ENCODE measurements around the gene TAF1L. TPM values are rescaled to one million over a fixed set of nuclear protein-coding genes. Genes with fewer than 3 reads are reported as not detected.

Gene TAF1L
- under 1 TPM in 1 of 4 donors, not detected in 3; 0.17 TPM for total RNA-seq

- TF ChIP-seq CTCF (IDR thresholded peaks at IDR 0.05; ENCODE audit: low read depth): no peak
These were observed at the start of gene TAF1L for GRCh38 chr9:32635362-32635761. TSS of gene TAF1L (minus strand) at chr9:32635669. CDS start at chr9:32635579, 90 bp downstream.

GRCh38 chr9:32681751-32682150 lies 46.3 kb upstream of the TAF1L start:
- TF ChIP-seq CTCF (IDR thresholded peaks at IDR 0.05; ENCODE audit: low read depth): no peak

- TF ChIP-seq CTCF (IDR thresholded peaks at IDR 0.05; ENCODE audit: low read depth): no peak
These were observed 42.5 kb upstream of the TAF1L start for GRCh38 chr9:32677931-32678330.

- TF ChIP-seq CTCF (IDR thresholded peaks at IDR 0.05; ENCODE audit: low read depth): no peak
These were observed 37.0 kb upstream of the TAF1L start for GRCh38 chr9:32672469-32672868.

GRCh38 chr9:32671333-32671732 lies 35.9 kb upstream of the TAF1L start:
- TF ChIP-seq CTCF (IDR thresholded peaks at IDR 0.05; ENCODE audit: low read depth): no peak

GRCh38 chr9:32665101-32665500 lies 29.6 kb upstream of the TAF1L start:
- TF ChIP-seq CTCF (IDR thresholded peaks at IDR 0.05; ENCODE audit: low read depth): no peak

- TF ChIP-seq CTCF (IDR thresholded peaks at IDR 0.05; ENCODE audit: low read depth): no peak
These were observed 28.3 kb upstream of the TAF1L start for GRCh38 chr9:32663741-32664140.
